T-cell (primary cell): ENCODE results near the gene APOO. TPM values are rescaled to one million over a fixed set of nuclear protein-coding genes. Genes with fewer than 3 reads are reported as not detected.

Experiments
- ATAC-seq, 4 experiments: fragments of 200-7000 bp in 3 of 4; fragments of 150-1000 bp in 1 of 4; cut with Tn5 transposase; replicated peaks in 1 of 4; 1 replicate in 3 of 4; 2 replicates in 1 of 4; pipeline ENCODE4 v1.10.0; 2021; ENCODE audit warnings: moderate library complexity in 3 of 4, mild to moderate bottlenecking in 2 of 4, moderate number of reproducible peaks in 1 of 4
- CTCF ChIA-PET, 2 donors: fragments of 300-600 bp; sonication (Branson Sonifier 250); formaldehyde crosslinking; loops; one replicate each; lab custom pipeline; 2022; ENCODE audit warnings: antibody characterized with exemption in 2 of 2; lab: Charles Lee
- POLR2A ChIA-PET, 2 donors: fragments of 300-600 bp; sonication (Branson Sonifier 250); formaldehyde crosslinking; loops; one replicate each; lab custom pipeline; 2022; ENCODE audit warnings: antibody characterized with exemption in 2 of 2; lab: Charles Lee
- DNase-seq, 35 experiments: peaks; one replicate each; pipeline versions ENCODE4 v3.0.0 to v3.0.0-alpha.2; 2013 to 2023
- H3K27ac ChIP-seq: one replicate; pipeline ENCODE4 v1.5.1; 2013; ENCODE audit warnings: low read length
- H3K27me3 ChIP-seq, 2 experiments: replicated peaks in 1 of 2; 1 replicate in 1 of 2; 2 replicates in 1 of 2; pipeline versions ENCODE4 v1.6.1 to v1.7.0; 2013; ENCODE audit warnings: low read length in 1 of 2, mixed read lengths in 1 of 2; ENCODE audit not compliant: control insufficient read depth in 2 of 2, insufficient read depth in 2 of 2; ENCODE audit errors: extremely low read depth in 1 of 2
- H3K36me3 ChIP-seq, 2 donors: 1 replicate in 1 of 2; 2 replicates in 1 of 2; pipeline versions ENCODE4 v1.6.1 to v1.7.0; 2013; ENCODE audit warnings: low read length in 1 of 2; ENCODE audit not compliant: control insufficient read depth in 2 of 2, insufficient read depth in 1 of 2; ENCODE audit errors: extremely low read depth in 1 of 2
- H3K4me1 ChIP-seq, 2 experiments: 1 replicate in 1 of 2; 2 replicates in 1 of 2; pipeline versions ENCODE4 v1.6.1 to v1.7.0; 2013; ENCODE audit warnings: low read length in 2 of 2, mixed read lengths in 1 of 2; ENCODE audit not compliant: insufficient read depth in 2 of 2, control insufficient read depth in 1 of 2; ENCODE audit errors: extremely low read depth in 1 of 2
- H3K4me3 ChIP-seq, 2 donors: 1 replicate in 1 of 2; 2 replicates in 1 of 2; pipeline versions ENCODE4 v1.5.1 to v1.7.0; 2013; ENCODE audit warnings: mild to moderate bottlenecking in 2 of 2, low read length in 1 of 2, moderate library complexity in 1 of 2; ENCODE audit not compliant: control insufficient read depth in 1 of 2; ENCODE audit errors: extremely low read depth in 1 of 2
- H3K9me3 ChIP-seq: 2 replicates; pipeline ENCODE4 v1.7.0; 2013
- H3K27ac Mint-ChIP-seq, 2 donors: one replicate each; pipeline ENCODE4 v1.8.0; 2020 to 2021; ENCODE audit warnings: mild to moderate bottlenecking in 2 of 2, mixed read lengths in 2 of 2
- H3K27me3 Mint-ChIP-seq, 2 donors: one replicate each; pipeline ENCODE4 v1.8.0; 2021 to 2022; ENCODE audit warnings: mixed read lengths in 2 of 2
- H3K36me3 Mint-ChIP-seq: one replicate; pipeline ENCODE4 v1.8.0; 2021; ENCODE audit warnings: mixed read lengths
- H3K4me1 Mint-ChIP-seq, 3 donors: one replicate each; pipeline ENCODE4 v1.8.0; 2020 to 2022; ENCODE audit warnings: mixed read lengths in 3 of 3, mild to moderate bottlenecking in 1 of 3
- H3K4me3 Mint-ChIP-seq, 3 donors: one replicate each; pipeline ENCODE4 v1.8.0; 2020 to 2022; ENCODE audit warnings: mild to moderate bottlenecking in 3 of 3, mixed read lengths in 3 of 3, moderate library complexity in 3 of 3
- H3K9me3 Mint-ChIP-seq, 3 donors: one replicate each; pipeline ENCODE4 v1.8.0; 2020 to 2022; ENCODE audit warnings: mixed read lengths in 3 of 3
- WGBS: methylation state at CpG from one replicate; pipeline ENCODE4 v1.1.5; 2013; ENCODE audit warnings: missing lambda C conversion rate; ENCODE audit not compliant: insufficient coverage; 5-methylcytosine and 5-hydroxymethylcytosine counted together
- total RNA-seq, 35 experiments: library from RNA in 6 of 35; stranded (reverse) in 6 of 35; fragments of 120-200 nt in 1 of 35; gene quantifications; one replicate each; pipeline versions ENCODE4 v1.2.1 to v1.2.4 and lab custom pipeline; 2013 to 2026

Gene APOO
- total RNA-seq, 5 donors from 2014 or later (not counting 1 experiment from before 2014, with no cell fraction given), result 5.2 to 16.5 (median 6.4) TPM

- Mint-ChIP-seq H3K4me1 (no peaks in the 10 kb centered on the region), H3K27me3 (peaks cover 0 to 15% of the 10 kb centered on the region in 2 donors), H3K36me3 (no peaks in the 10 kb centered on the region), H3K27ac (no peak overlapping the region), H3K9me3 (no peaks in the 10 kb centered on the region), H3K4me3 (no peak overlapping the region)
- no CpG with 5 or more reads among the region's 3 CpGs for WGBS
- ChIA-PET CTCF (no interaction called here), POLR2A (no interaction called here)
- H3K4me1 ChIP-seq, result no peaks in the 10 kb centered on the region
- H3K36me3 ChIP-seq, result no peaks in the 10 kb centered on the region
- no peaks in the 10 kb centered on the region for H3K9me3 ChIP-seq
- H3K27ac ChIP-seq, result no peak overlapping the region
- H3K27me3 ChIP-seq, result no peaks in the 10 kb centered on the region
- H3K4me3 ChIP-seq, result no peak overlapping the region
- DNase-seq (no peak), ATAC-seq (no peak)
These were observed 81.5 kb downstream of the APOO start for GRCh38 chrX:23826216-23826615.

- DNase-seq, result no peak
- Histone ChIP-seq H3K9me3 (no peaks in the 10 kb centered on the region), H3K27me3 (no peaks in the 10 kb centered on the region), H3K36me3 (no peaks in the 10 kb centered on the region), H3K4me1 (no peaks in the 10 kb centered on the region), H3K27ac (no peak overlapping the region), H3K4me3 (no peak overlapping the region)
- Mint-ChIP-seq H3K36me3 (no peaks in the 10 kb centered on the region), H3K4me1 (no peaks in the 10 kb centered on the region), H3K27ac (no peak overlapping the region), H3K9me3 (no peaks in the 10 kb centered on the region), H3K4me3 (no peak overlapping the region), H3K27me3 (peaks cover 0 to 15% of the 10 kb centered on the region in 2 donors)
- no peak for ATAC-seq
- ChIA-PET POLR2A (no interaction called here), CTCF (no interaction called here)
These were observed 82.1 kb downstream of the APOO start for GRCh38 chrX:23825675-23826074.

DNA sequence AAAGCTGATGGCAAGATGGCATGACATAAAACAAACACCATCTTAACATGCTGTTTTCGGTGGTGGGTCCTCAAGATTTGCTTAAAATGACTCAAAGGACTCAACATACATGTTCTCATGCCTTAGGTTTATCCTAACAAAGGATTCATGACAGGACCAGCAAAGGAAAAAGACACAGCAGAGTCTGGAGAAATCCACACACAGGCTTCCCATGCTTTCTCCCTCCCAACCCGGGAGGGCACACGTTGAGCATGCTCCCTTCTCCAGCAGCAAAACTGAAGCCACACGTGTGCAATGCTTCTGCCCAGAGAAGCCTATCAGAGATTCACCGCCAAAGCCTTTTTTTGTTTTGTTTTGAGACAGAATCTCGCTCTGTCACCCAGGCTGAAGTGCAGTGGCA lies 84.9 kb downstream of the APOO start:
- Histone ChIP-seq H3K9me3 (no peaks in the 10 kb centered on the region), H3K27me3 (no peaks in the 10 kb centered on the region), H3K4me3 (no peak overlapping the region), H3K27ac (no peak overlapping the region), H3K4me1 (no peaks in the 10 kb centered on the region), H3K36me3 (no peaks in the 10 kb centered on the region)
- DNase-seq, result no peak
- ChIA-PET POLR2A (no interaction called here), CTCF (no interaction called here)
- WGBS, result 90% methylated on average over 2 of the region's 6 CpGs
- H3K27me3 Mint-ChIP-seq, result peaks cover 0 to 21% of the 10 kb centered on the region in 2 donors
- H3K4me1 Mint-ChIP-seq, result no peaks in the 10 kb centered on the region
- H3K27ac Mint-ChIP-seq, result no peak overlapping the region
- H3K4me3 Mint-ChIP-seq, result no peak overlapping the region
- no peak for ATAC-seq
- H3K36me3 Mint-ChIP-seq, result no peaks in the 10 kb centered on the region
- no peaks in the 10 kb centered on the region for H3K9me3 Mint-ChIP-seq

- H3K27ac ChIP-seq, result no peak overlapping the region
- H3K4me1 Mint-ChIP-seq, result no peaks in the 10 kb centered on the region
- no peaks in the 10 kb centered on the region for H3K27me3 ChIP-seq
- H3K27ac Mint-ChIP-seq, result no peak overlapping the region
- no peaks in the 10 kb centered on the region for H3K36me3 Mint-ChIP-seq
- WGBS, result no CpG with 5 or more reads among the region's 3 CpGs
- no peaks in the 10 kb centered on the region for H3K9me3 ChIP-seq
- peaks cover 0 to 19% of the 10 kb centered on the region in 2 donors for H3K27me3 Mint-ChIP-seq
- H3K4me3 ChIP-seq, result no peak overlapping the region
- no peak overlapping the region for H3K4me3 Mint-ChIP-seq
- H3K36me3 ChIP-seq, result no peaks in the 10 kb centered on the region
- no peak for DNase-seq
- ATAC-seq, result no peak
- H3K4me1 ChIP-seq, result no peaks in the 10 kb centered on the region
- POLR2A ChIA-PET, result no interaction called here
- CTCF ChIA-PET, result no interaction called here
- no peaks in the 10 kb centered on the region for H3K9me3 Mint-ChIP-seq
These were observed 85.3 kb downstream of the APOO start for GRCh38 chrX:23822397-23822796.

- ChIA-PET CTCF (no interaction called here), POLR2A (no interaction called here)
- ATAC-seq (no peak), DNase-seq (no peak)
- Mint-ChIP-seq H3K4me1 (no peaks in the 10 kb centered on the region), H3K27me3 (peaks cover 0 to 19% of the 10 kb centered on the region in 2 donors), H3K27ac (no peak overlapping the region), H3K36me3 (no peaks in the 10 kb centered on the region), H3K4me3 (no peak overlapping the region), H3K9me3 (no peaks in the 10 kb centered on the region)
- no peak overlapping the region for H3K4me3 ChIP-seq
- no CpG with 5 or more reads among the region's 2 CpGs for WGBS
- no peaks in the 10 kb centered on the region for H3K36me3 ChIP-seq
- H3K27ac ChIP-seq, result no peak overlapping the region
- H3K4me1 ChIP-seq, result peaks cover 0 to 3% of the 10 kb centered on the region in 2 experiments
- no peaks in the 10 kb centered on the region for H3K27me3 ChIP-seq
- no peaks in the 10 kb centered on the region for H3K9me3 ChIP-seq
These were observed 85.9 kb downstream of the APOO start for GRCh38 chrX:23821847-23822246.

DNA sequence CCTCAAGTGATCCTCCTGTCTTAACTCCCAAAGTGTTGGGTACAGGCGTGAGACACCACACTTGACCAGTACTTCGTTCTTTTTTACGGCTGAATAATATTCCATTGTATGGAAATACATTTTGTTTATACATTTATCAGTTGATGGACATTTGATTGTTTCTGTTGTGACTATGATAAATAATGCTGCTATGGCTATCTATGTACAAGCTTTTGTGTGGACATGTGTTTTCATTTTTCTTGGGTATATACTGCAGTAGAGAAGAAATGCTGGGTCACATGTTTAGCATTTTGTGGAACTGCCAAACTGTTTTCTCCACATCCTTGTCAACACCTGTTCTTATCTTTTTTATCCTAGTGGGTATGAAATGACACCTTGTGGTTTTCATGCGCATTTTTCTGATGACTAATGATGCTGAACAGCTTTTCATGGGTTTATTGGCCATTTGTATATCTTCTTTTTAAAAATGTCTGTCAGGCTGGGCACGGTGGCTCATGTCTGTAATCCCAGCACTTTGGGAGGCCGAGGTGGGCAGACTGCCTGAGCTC lies 87.4 kb downstream of the APOO start:
- H3K4me3 Mint-ChIP-seq, result no peak overlapping the region
- no peaks in the 10 kb centered on the region for H3K36me3 ChIP-seq
- WGBS, result 60% methylated on average over 1 of the region's 6 CpGs
- H3K27ac Mint-ChIP-seq, result no peak overlapping the region
- CTCF ChIA-PET, result interaction anchor here (0.6 to 0.7 kb wide), 2 partner anchors 84 to 555 kb away, joined by 4 to 5 read pairs; no protein-coding TSS in a partner anchor
- no peaks in the 10 kb centered on the region for H3K9me3 ChIP-seq
- no peak for ATAC-seq
- H3K4me1 ChIP-seq, result peaks cover 0 to 3% of the 10 kb centered on the region in 2 experiments
- no peaks in the 10 kb centered on the region for H3K36me3 Mint-ChIP-seq
- POLR2A ChIA-PET, result no interaction called here
- no peaks in the 10 kb centered on the region for H3K27me3 ChIP-seq
- DNase-seq, result no peak
- H3K27ac ChIP-seq, result no peak overlapping the region
- H3K9me3 Mint-ChIP-seq, result no peaks in the 10 kb centered on the region
- no peaks in the 10 kb centered on the region for H3K4me1 Mint-ChIP-seq
- H3K4me3 ChIP-seq, result no peak overlapping the region
- H3K27me3 Mint-ChIP-seq, result peaks cover 0 to 15% of the 10 kb centered on the region in 2 donors
